Activated CD8-positive, alpha-beta memory T cell treated with anti-CD3 and anti-CD28 coated beads for 4 hours (primary cell): ENCODE measurements around the gene SLC12A3.
"Not testable (repeated sequence)": the region's sequence is repeated elsewhere in the genome, so short reads cannot be mapped to it uniquely, and the experiment has no call there.

Experiments
- DNase-seq, 2 donors: peaks; one replicate each; pipeline ENCODE4 v3.0.0-alpha.2; 2020; ENCODE audit warnings: low read depth in 2 of 2

The SLC12A3 gene

GRCh38 chr16:56868175-56868574 is 3.2 kb downstream of the SLC12A3 start:
- DNase-seq: no peak

GRCh38 chr16:56868766-56869165 is 3.8 kb downstream of the SLC12A3 start:
- not testable (repeated sequence) for DNase-seq

- no peak for DNase-seq
Measured at GRCh38 chr16:56869513-56870275, 4.7 kb downstream of the SLC12A3 start.

- no peak for DNase-seq
Measured at GRCh38 chr16:56870276-56870888, 5.4 kb downstream of the SLC12A3 start.

GRCh38 chr16:56871172-56871593 is 6.2 kb downstream of the SLC12A3 start:
- DNase-seq: no peak

GRCh38 chr16:56872863-56873391 is 7.9 kb downstream of the SLC12A3 start:
- DNase-seq: no peak

- DNase-seq: no peak
Measured at GRCh38 chr16:56874800-56875199, 9.8 kb downstream of the SLC12A3 start.

GRCh38 chr16:56876048-56876447 is 11.0 kb downstream of the SLC12A3 start:
- DNase-seq: no peak

- no peak for DNase-seq
Measured at GRCh38 chr16:56877486-56878182, 12.6 kb downstream of the SLC12A3 start.

GRCh38 chr16:56878282-56878854 is 13.4 kb downstream of the SLC12A3 start:
- no peak for DNase-seq

- no peak for DNase-seq
Measured at GRCh38 chr16:56879276-56879675, 14.3 kb downstream of the SLC12A3 start.

GRCh38 chr16:56880176-56880575 is 15.2 kb downstream of the SLC12A3 start:
- DNase-seq: no peak

GRCh38 chr16:56880685-56881084 is 15.7 kb downstream of the SLC12A3 start:
- DNase-seq: no peak

GRCh38 chr16:56882077-56882800 is 17.2 kb downstream of the SLC12A3 start:
- no peak for DNase-seq

- no peak for DNase-seq
Measured at GRCh38 chr16:56883586-56883985, 18.6 kb downstream of the SLC12A3 start.

- DNase-seq: no peak
Measured at GRCh38 chr16:56884026-56884582, 19.1 kb downstream of the SLC12A3 start.

- DNase-seq: not testable (repeated sequence)
Measured at GRCh38 chr16:56884929-56885328, 19.9 kb downstream of the SLC12A3 start.

GRCh38 chr16:56885446-56886162 is 20.6 kb downstream of the SLC12A3 start:
- no peak for DNase-seq

- DNase-seq: no peak
Measured at GRCh38 chr16:56886296-56886695, 21.3 kb downstream of the SLC12A3 start.

- DNase-seq: no peak
Measured at GRCh38 chr16:56886826-56887225, 21.8 kb downstream of the SLC12A3 start.
